D721Med (cell line): ENCODE measurements around the gene ZNF766.
A peak's percentile ranks its signal among the peaks of the same experiment; 100 is the strongest.
"Not testable (repeated sequence)": the region's sequence is repeated elsewhere in the genome, so short reads cannot be mapped to it uniquely, and the experiment has no call there.

Experiments used
- DNase-seq: peaks from one replicate; pipeline ENCODE4 v3.0.0; 2011; ENCODE audit warnings: low spot score; ENCODE audit not compliant: insufficient read length
- FAIRE-seq: peaks from 2 replicates; lab custom pipeline; 2011; peaks lifted over from hg19 to GRCh38; lab: Jason Lieb, UNC
- CTCF ChIP-seq: IDR thresholded peaks from 2 replicates; pipeline ENCODE4 v1.5.1; 2012; ENCODE audit warnings: mild to moderate bottlenecking, control low read depth; ENCODE audit not compliant: insufficient read depth; ENCODE audit errors: missing control alignments

The ZNF766 gene

GRCh38 chr19:52336117-52336790 is 66.9 kb downstream of the ZNF766 start, which contains the start of gene ZNF610:
ZNF610 (plus strand) TSS chr19:52336243; CDS start chr19:52349173, 12,930 bp downstream.
- no peak for TF ChIP-seq CTCF
- DNase-seq (peak; percentile 41), FAIRE-seq (no peak)

DNA sequence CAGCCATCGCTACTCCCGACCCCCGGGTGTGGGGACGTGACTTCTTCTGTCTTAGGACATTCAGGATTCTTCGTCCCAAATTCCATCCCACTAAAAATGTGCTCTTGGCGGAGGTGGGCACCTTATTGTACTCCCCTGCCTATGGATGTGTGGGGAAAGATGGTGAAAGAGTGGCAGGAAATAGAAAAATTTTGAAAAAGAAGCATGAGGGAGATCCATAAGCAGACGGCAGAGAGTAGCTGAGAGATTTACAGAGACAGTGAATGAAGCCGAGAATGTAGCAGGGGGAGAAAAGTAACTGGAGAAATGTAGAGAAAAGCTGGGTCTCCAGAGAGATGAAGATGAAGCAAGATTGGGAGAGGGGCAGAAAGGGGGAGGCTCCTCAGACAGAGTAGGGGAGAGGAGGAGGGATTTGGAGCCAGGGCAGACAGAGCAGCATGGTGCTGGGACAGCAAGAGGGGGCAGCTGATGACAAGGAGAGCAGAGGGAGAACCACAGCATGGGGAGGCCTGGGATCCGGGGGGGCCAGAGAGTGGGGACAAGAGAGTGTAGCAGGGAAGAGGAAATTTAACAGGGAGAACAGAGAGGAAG is 67.5 kb downstream of the ZNF766 start:
- no peak for FAIRE-seq
- no peak for TF ChIP-seq CTCF
- DNase-seq: no peak

GRCh38 chr19:52339022-52339421 is 69.6 kb downstream of the ZNF766 start:
- FAIRE-seq, DNase-seq: not testable (repeated sequence)

DNA sequence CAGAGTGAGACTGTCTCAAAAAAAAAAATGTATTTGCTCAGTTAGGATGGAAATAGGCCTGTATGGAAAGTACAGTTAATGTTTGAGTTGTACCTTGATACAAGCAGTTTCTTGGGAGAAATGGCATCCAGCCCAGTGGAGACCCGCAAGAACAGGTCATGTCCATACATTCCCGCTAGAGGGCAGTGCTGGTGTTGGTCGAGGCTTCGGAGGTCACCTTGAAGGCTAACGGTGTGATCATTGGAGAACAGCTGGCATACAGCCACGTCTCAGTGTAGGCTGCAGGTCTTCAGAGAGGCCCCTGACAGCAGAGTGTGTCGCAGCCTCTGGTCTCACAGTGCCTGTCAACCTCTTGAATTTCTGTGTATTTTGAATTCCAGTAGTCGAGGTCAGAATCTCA is 74.2 kb downstream of the ZNF766 start:
- peak; percentile 52 for DNase-seq
- TF ChIP-seq CTCF: peak; percentile 57
- FAIRE-seq: peak; percentile 77

DNA sequence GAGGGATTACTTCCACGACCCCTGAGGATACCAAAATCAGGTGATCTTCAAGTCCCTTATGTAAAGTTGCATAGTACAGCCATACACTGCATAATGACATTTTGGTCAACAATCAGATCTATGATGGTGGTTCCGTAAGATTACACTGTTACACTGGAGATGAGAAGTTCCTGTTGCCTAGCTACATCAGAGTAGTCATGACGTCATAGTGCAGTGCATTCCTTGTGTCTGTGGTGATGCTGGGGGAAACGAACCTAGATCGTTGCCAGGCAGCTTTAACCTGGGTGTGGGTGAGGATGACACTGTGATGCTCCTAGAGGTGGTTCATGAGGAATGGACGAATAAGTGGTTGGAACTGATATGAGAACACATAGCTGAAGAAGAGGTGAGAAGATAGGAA is 75.8 kb downstream of the ZNF766 start:
- no peak for TF ChIP-seq CTCF
- no peak for DNase-seq
- FAIRE-seq: no peak
